ENCODE data around the gene C17orf75.
"Not testable (repeated sequence)": the region's sequence is repeated elsewhere in the genome, so short reads cannot be mapped to it uniquely, and the experiment has no call there.

The C17orf75 gene

GRCh38 chr17:32342603-32343325 is 791 bp upstream of the C17orf75 start:
- DNase-seq (ENCODE audit: low read depth in 2 of 2) = no peak

DNA sequence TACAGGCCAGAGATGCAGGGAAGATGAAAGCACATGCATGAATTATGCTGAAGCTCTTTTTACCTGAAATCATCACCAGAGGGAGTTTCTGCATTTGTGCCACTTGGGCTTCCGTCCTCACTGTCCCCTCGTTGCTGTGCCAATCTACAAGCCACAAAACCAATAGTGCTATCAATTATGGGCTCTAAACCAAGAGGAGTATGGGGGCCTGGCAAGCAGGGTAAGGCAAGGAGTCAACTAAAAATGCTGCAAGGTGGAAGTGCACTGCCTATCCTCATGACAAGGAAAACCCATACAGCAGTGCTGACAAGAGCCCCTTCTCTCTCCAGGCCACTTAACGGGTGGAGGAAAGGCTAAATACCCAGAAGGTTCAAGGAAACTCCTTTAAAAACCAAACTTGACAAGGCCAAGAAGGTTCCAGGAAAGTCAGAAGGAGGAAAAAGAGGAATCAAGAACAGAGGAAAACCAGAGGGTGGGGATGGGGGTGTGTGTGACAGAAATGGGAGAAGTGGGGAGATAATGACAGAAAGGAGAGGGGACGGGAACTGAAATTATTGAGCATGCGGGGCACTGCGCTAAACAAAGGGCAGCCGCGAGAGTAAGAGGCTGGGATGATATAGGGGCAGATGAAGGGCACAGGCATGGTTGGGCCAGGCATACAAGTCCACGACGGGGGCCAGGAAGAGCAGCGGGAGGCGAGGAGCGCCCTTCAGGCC is 674 bp downstream of the C17orf75 start:
- no peak for DNase-seq (ENCODE audit: low read depth in 2 of 2)

- DNase-seq (ENCODE audit: low read depth in 2 of 2) = peak; percentile 50 to 67
These were observed 6.3 kb downstream of the C17orf75 start for GRCh38 chr17:32335687-32336086.

DNA sequence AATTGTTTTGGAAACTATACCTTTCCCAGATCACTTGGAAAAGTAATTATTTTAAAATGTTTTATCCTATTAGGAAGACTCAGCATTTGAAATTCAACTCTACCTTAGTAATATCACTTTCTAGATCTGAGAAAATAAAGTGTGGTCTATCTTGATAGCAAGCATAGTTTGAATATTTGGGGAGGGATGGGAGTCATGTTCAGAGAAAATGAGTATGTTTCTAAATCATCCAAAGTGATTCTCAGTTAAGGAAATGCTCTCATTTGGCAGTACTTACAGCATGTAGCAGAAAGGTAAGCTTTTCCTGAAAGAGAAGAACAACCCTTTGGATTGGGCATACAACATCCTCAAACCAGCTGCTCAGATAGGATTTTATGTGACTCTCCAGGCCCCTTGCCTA is 6.9 kb downstream of the C17orf75 start:
- no peak for DNase-seq (ENCODE audit: low read depth in 2 of 2)

- DNase-seq (ENCODE audit: low read depth in 2 of 2) = no peak
These were observed 8.8 kb downstream of the C17orf75 start for GRCh38 chr17:32333187-32333586.

DNA sequence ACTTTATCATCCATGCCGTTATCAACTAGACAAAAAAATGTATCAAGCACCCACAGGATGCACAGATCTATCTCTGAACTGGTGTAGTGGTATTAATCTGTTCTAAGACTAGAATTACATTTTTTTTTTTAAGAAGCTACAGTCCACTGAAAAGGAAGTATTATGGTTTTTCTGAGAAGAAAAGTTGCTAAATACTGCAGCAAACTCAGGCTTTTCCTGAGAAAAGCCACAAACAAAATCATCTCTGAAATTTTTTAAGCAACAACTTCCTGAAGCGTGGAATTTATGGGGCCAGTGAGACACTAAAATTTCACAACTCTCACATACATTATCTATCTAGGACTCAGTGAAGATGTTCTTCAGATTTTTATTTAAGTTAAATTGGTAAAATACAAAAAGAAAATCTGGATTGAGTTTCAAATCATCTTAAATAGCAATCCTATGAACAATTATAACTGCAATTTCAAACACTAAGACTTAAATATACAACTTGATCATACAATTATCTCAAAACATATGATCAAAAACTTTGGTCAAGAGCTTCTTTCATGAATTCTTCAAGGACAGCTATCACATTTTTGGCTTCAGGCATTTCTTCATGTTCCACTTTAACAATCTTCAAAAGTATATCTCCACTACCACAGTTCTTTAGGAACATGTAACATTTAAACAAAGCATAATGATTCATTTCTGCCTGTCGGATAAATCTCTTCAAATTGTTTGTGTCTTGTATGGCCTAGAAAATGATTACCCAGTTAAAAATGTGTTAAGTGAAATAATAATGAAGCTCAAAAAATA is 10.5 kb downstream of the C17orf75 start:
- peak in 1 of 2 experiments; percentile 22 for DNase-seq (ENCODE audit: low read depth in 2 of 2)

DNA sequence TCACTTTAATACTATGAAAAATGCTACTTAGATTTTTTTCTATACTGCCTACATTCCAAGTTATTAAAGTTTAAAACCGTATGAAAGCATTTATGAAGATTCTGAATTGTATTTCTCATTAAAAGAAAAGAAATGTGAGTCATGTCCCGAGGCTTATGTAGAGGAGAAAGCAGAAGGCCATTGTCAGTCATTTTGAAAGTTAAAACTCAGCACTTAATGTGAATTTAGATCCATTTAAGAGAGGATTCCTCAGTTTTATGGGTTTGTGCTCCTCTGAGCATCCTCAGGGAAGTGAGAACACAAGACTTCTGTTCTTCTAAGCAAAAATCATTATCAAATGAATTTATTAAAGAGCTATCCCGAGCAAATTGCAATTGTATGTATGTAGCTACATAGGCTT is 11.8 kb downstream of the C17orf75 start:
- no peak for DNase-seq (ENCODE audit: low read depth in 2 of 2)

GRCh38 chr17:32327911-32328310 is 14.1 kb downstream of the C17orf75 start:
- no peak for DNase-seq (ENCODE audit: low read depth in 2 of 2)

DNA sequence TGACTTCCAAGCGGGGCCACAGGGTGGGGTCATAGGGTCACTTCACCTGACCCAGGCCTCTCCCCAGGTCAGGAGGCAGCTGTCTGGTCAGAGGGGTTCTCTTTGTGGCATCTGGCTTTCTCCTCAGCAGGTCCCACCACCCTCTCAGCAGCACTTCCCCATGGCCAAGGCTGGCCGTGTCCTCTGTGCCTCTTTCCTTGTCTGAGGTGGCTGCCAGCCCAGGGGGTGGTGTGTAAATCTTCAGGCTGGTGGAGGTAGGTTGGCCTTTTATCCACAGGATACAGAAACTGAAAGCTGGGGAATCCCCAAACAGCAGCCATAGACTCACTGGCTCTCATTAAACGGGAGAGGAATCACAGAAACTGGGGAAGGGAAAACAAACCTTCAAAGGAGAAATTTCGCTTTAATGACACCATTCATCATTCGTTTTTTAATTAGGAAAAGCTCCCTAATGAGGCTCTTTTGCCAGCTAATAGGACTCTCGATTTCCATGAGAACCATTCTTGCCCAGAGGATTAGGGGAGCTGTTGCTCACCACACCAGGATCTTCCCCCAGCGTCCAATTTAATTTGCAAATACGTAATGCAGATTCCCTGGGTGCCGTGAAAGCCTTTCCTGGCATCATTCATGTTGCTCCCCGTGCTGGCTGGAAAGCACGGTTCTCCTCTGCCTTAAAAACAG is 18.0 kb downstream of the C17orf75 start:
- no peak for DNase-seq (ENCODE audit: low read depth in 2 of 2)

DNA sequence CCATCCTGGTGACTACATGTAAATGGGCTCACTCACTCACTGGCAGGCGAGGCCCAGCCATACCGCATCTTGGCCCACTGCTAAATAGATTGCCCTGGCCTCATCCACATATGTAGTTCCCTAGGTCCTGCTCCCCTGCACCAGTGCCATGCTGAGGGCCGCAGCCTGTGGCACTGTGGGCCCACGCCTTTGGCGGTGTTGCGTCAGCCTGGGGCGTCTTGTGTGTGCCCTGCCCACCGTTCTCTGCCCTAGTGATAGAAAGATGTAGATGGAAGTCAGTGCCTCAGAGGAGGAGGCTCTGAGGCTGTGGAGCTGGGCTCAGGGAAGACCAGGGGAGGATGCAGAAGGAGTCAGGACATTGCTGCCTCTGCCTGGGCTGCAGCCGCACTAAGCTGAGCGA is 18.9 kb downstream of the C17orf75 start:
- no peak for DNase-seq (ENCODE audit: low read depth in 2 of 2)

DNA sequence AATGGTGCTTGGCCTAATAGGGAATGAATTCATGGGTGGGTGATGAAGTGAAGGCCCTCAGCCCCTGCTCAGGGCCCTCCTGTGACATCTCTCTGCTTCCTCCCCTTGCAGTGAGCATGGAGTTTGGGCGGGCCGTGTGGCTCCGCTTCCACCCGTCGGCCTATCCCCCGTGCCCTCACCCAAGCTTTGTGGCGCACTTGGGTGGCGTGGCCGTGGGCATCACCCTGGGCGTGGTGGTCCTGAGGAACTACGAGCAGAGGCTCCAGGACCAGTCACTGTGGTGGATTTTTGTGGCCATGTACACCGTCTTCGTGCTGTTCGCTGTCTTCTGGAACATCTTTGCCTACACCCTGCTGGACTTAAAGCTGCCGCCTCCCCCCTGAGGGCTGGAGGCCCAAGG is 21.1 kb downstream of the C17orf75 start:
- DNase-seq (ENCODE audit: low read depth in 2 of 2) = no peak

DNA sequence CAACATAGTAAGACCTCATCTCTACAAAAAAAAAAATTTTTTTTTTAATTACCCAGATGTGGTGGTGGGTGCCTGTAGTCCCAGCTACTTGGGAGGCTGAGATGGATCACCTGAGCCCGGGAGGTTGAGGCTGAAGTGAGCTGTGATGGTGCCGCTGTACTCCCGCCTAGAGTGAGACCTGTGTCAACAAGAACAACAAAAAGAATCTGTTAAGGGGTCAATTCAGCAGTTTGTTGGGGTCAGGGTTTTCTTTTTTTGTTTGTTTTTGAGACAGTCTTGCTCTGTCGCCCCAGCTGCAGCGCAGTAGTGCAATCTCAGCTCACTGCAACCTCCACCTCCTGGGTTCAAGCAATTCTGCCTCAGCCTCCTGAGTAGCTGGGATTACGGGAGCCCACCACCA is 21.9 kb downstream of the C17orf75 start:
- DNase-seq (ENCODE audit: low read depth in 2 of 2) = not testable (repeated sequence)

DNA sequence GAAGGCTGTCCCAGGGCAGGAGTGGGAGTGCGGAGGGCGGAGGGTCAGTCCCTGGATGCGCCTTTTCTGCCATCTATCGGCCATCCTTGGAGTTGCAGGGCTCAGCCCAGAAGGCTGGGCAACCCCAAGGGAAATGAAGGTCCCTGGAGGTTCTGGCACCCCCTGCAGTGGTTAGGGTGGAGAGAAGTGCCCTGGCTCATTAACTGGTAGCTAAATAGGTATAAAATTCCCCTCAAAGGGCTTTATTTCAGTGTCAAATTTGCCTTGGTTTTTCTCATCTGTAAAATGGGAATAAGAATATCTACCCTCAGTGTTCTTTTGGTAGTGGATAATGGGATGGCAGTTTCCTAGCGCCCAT is 22.4 kb downstream of the C17orf75 start:
- peak in 1 of 2 experiments; percentile 23 for DNase-seq (ENCODE audit: low read depth in 2 of 2)

DNA sequence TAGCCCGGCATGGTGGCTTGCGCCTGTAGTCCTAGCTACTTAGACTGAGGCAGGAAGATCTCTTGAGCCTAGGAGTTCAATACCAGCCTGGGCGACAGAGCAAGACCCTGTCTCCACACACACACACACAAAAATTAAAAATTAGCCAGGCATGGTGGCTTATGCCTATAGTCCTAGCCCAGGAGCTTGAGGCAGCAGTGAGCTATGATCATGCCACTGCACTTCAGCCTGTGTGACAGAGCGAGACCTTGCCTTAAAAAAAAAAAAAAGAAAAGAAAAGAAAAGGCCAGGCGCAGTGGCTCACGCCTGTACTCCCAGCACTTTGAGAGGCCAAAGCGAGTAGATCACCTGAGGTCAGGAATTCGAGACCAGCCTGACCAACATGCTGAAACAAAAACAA is 23.9 kb downstream of the C17orf75 start:
- DNase-seq (ENCODE audit: low read depth in 2 of 2) = no peak

DNA sequence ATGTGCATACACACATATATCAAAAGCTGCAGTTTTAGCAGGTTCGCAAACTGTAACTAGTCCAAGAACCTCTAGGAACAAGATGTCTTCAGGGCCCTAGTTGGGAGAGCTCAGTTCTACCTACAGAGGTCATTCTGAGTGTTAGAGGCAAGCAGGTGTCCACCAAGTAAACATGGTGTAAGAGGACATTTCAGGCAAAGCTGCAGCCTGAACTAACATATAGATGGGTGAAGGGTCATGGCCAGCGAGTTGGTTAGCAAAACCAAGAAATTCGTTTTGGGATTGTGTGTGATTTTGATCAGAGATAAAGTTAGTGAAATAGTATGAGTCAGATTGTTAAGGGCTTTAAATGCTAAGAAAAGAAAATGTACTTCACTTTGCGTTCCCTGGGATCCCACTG is 24.6 kb downstream of the C17orf75 start:
- DNase-seq (ENCODE audit: low read depth in 2 of 2) = no peak

- not testable (repeated sequence) for DNase-seq (ENCODE audit: low read depth in 2 of 2)
These were observed 25.3 kb downstream of the C17orf75 start for GRCh38 chr17:32316653-32317052.

GRCh38 chr17:32315171-32315570 is 26.8 kb downstream of the C17orf75 start:
- DNase-seq (ENCODE audit: low read depth in 2 of 2) = no peak

DNA sequence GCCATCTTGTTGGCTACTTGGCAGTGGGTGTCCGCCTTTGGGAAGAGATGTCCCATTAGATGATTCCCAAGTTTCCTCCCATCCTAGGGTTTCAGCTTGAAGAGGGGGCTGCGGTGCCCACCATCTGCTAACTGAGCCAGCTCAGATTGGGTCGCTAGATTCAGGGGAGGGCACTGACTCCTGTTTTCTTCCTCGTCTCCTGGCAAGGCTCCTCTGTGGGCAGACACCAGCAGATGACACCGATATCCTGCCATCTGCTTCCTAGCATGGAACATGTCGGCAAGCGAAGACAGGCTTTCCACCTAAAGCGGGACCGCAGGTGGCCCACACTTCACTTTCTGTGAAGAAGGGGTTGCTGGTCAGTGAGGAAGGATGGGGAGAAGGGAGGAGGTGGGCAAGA is 27.3 kb downstream of the C17orf75 start:
- DNase-seq (ENCODE audit: low read depth in 2 of 2) = no peak

DNA sequence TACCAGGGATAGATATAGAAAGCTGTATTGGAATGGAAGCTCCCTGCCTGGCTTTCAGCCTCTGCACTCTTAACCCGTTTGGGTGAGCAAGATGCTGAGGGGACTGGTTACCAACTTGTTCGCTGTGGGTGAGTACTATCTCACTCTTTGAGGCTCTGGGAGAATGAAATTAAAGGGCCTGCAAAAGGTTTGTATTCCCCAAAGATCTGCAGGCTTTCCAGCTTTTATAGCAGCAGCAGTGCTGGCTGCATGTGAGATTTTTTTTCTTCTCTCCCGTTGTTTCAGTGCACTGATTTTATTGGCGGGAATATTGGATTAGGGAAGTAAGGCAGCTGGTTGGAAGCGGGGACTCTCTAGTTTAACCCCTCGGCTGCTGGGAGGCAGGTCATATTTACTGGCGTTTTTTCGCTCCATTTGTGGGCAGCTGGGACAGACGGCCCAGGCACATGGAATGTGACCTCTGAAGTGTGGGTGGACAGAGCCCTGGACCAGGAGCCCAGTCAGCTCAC is 30.9 kb downstream of the C17orf75 start:
- no peak for DNase-seq (ENCODE audit: low read depth in 2 of 2)

DNA sequence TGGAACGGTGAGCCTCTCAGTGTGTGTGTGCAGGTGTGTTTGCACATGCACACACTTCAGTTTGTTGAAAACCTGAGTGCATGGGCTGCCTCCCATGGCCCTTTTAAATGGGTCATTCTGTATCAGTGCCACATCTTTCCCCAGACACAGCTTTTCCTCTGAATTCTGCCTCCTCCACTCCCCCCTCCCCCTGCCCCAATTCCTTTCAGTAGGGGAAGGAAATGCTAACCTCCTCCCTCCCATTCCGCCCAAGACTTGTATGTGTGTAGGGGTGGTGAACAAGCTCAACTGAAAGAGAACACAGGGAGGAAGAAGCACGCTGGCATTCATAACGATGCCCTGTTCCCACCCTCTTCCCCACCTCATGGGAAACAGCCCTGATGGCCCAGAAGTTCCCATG is 34.3 kb downstream of the C17orf75 start:
- DNase-seq (ENCODE audit: low read depth in 2 of 2) = no peak

DNA sequence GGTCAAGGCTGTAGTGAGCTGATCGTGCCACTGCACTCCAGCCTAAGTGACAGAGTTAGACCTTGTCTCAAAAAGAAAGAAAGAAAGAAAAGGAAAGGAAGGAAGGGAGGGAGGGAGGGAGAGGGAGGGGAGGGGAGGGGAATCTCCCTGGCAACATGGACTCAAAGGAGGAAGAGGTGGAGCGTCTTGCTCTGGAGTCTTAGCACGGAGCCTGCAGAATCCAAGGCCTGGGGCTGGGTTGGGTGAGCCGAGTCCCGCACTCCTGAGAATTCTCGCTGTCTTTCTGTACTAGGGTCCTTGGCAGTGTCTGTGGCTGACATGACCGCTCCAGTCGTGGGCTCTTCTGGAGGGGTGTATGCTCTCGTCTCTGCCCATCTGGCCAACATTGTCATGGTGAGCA is 36.9 kb downstream of the C17orf75 start:
- no peak for DNase-seq (ENCODE audit: low read depth in 2 of 2)

GRCh38 chr17:32303781-32304288 is 38.1 kb downstream of the C17orf75 start:
- no peak for DNase-seq (ENCODE audit: low read depth in 2 of 2)
